Heart left ventricle (tissue), 16 donors: ENCODE measurements around the gene NRTN. TPM values are rescaled to one million over a fixed set of nuclear protein-coding genes. Genes with fewer than 3 reads are reported as not detected.

Experiments used
- ATAC-seq, 4 donors: fragments of 200-7000 bp; cut with Tn5 transposase; one replicate each; pipeline ENCODE4 v1.9.1; 2020 to 2022; ENCODE audit warnings: moderate library complexity in 4 of 4, mild to moderate bottlenecking in 3 of 4, moderate number of reproducible peaks in 1 of 4
- DNase-seq, 5 donors: peaks; one replicate each; pipeline ENCODE4 v3.0.0-alpha.2; 2020
- H3K27ac ChIP-seq, 12 donors: fragments of 200-600 bp; sonication (generic) in 4 of 12; one replicate each; pipeline versions ENCODE4 v1.5.0 to v1.8.0; 2016 to 2022; ENCODE audit warnings: mild to moderate bottlenecking in 2 of 12
- H3K27me3 ChIP-seq, 9 donors: fragments of 200-600 bp; sonication (generic) in 2 of 9; one replicate each; pipeline versions ENCODE4 v1.5.1 to v1.8.0; 2016 to 2022; ENCODE audit warnings: mild to moderate bottlenecking in 3 of 9
- H3K36me3 ChIP-seq, 9 donors: fragments of 200-600 bp; sonication (generic) in 2 of 9; one replicate each; pipeline versions ENCODE4 v1.5.0 to v1.8.0; 2018 to 2022; ENCODE audit warnings: mild to moderate bottlenecking in 2 of 9
- H3K4me1 ChIP-seq, 12 donors: fragments of 200-600 bp; sonication (generic) in 4 of 12; one replicate each; pipeline versions ENCODE4 v1.5.0 to v1.8.0; 2016 to 2022; ENCODE audit warnings: mild to moderate bottlenecking in 3 of 12
- H3K4me3 ChIP-seq, 12 donors: fragments of 200-600 bp; sonication (generic) in 4 of 12; one replicate each; pipeline versions ENCODE4 v1.5.0 to v1.8.0; 2017 to 2022; ENCODE audit warnings: mild to moderate bottlenecking in 9 of 12, moderate library complexity in 4 of 12
- H3K9me3 ChIP-seq, 12 donors: fragments of 200-600 bp; sonication (generic) in 4 of 12; one replicate each; pipeline versions ENCODE4 v1.5.0 to v1.8.0; 2016 to 2022; ENCODE audit warnings: mild to moderate bottlenecking in 1 of 12
- CTCF ChIP-seq, 12 donors: fragments of 200-600 bp; sonication (generic) in 4 of 12; IDR thresholded peaks; one replicate each; pipeline versions ENCODE4 v1.5.0 to v1.8.0; 2018 to 2022; ENCODE audit warnings: antibody characterized with exemption in 12 of 12, mild to moderate bottlenecking in 5 of 12
- POLR2A ChIP-seq, 2 donors: fragments of 450-650 bp; IDR thresholded peaks; one replicate each; pipeline ENCODE4 v1.6.1; 2017; ENCODE audit warnings: antibody characterized with exemption in 2 of 2, mild to moderate bottlenecking in 2 of 2, moderate library complexity in 2 of 2
- WGBS, 4 donors: extraction: QIAGEN DNeasy Blood & Tissue Kit in 2 of 4; methylation state at CpG; one replicate each; pipeline versions ENCODE4 v1.1.5 to v1.1.7; 2013 to 2018; 5-methylcytosine and 5-hydroxymethylcytosine counted together
- intact Hi-C, 10 donors: fragments of 100-400 bp; cut with DNase I; formaldehyde crosslinking; loops; one replicate each; pipeline versions ENCODE4 v1.11.1 to v1.14.2; 2022
- polyA plus RNA-seq, 2 donors: library from polyadenylated mRNA; stranded (reverse); fragments of 200-250 nt; gene quantifications; one replicate each; pipeline ENCODE4 v1.2.3, GENCODE V29; 2013
- total RNA-seq, 9 donors: library from RNA; depleted of rRNA in 2 of 9; stranded (reverse); fragments of >200 nt in 2 of 9; fragmentation: NEBNext Ultra II Directional in 3 of 9; extraction: Animal tissue kit (Norgen Biotek cat#: 25700) in 3 of 9; gene quantifications; one replicate each; pipeline versions ENCODE4 v1.1.0 to v1.2.4, GENCODE V29; 2016 to 2023
- donor health status: ischemic (EF 13 %, LVEDD 7.1; RV severe dilation, severe dysfunction).
- donor health status: healthy with polysubstance abuse.
- donor health status: DM: no; HTN: yes; CAD: no.
- donor health status: DM: no; HTN: no; CAD: no.
- donor health status: ischemic (EF 25% LVEDD 6.9; RV normal size, moderate dysfunction).
- donor health status: ischemic (EF 25% LVEDD 5.7; RV mildly dilated, moderate dysfunction).
- donor health status: healthy.
- donor health status: DM: yes; HTN: yes; CAD: no.
- donor health status: ischemic (EF 35%, LVEDD 5.7; RV mildly dilated, moderate dysfunction).
- donor health status: nonischemic (EF 11% LVEDD 7.7; RV severe dilation, severe dysfunction).
- donor health status: DM: yes; HTN: yes; CAD: no.
- donor health status: PGD.
- donor health status: ischemic (EF 29% LVEDD 5.4; RV normal size, mild dysfunction).
- donor health status: nonischemic (EF 23%, LVEDD 6.1; RV moderate dilation, normal function).

Gene NRTN
- total and polyA plus RNA-seq, 11 donors = 8.0 to 54.2 (median 18.2) TPM

GRCh38 chr19:5806905-5807304 lies 2.0 kb downstream of the NRTN start:
- ATAC-seq = no peak
- Histone ChIP-seq H3K36me3 (no peaks in the 10 kb centered on the region), H3K4me3 (no peak overlapping the region), H3K9me3 (no peaks in the 10 kb centered on the region), H3K27me3 (peaks cover 5 to 36% (median 18%) of the 10 kb centered on the region in 9 donors), H3K27ac (no peak overlapping the region), H3K4me1 (peaks cover 0 to 27% (median 8%) of the 10 kb centered on the region in 12 donors)
- 86 to 95% (median 91%) methylated on average over 5 of the region's 5 CpGs for WGBS, 4 donors
- intact Hi-C loops = loop anchor here in 8 of 10 donors (2.0 to 10.0 kb wide), 8 partner anchors 20 to 218 kb away; partner anchors contain the start of gene RANBP3 (in 1 of the 8)
- DNase-seq = no peak
- no peak for TF ChIP-seq POLR2A (IDR thresholded peaks at IDR 0.05)
- TF ChIP-seq CTCF (IDR thresholded peaks at IDR 0.05) = no peak

DNA sequence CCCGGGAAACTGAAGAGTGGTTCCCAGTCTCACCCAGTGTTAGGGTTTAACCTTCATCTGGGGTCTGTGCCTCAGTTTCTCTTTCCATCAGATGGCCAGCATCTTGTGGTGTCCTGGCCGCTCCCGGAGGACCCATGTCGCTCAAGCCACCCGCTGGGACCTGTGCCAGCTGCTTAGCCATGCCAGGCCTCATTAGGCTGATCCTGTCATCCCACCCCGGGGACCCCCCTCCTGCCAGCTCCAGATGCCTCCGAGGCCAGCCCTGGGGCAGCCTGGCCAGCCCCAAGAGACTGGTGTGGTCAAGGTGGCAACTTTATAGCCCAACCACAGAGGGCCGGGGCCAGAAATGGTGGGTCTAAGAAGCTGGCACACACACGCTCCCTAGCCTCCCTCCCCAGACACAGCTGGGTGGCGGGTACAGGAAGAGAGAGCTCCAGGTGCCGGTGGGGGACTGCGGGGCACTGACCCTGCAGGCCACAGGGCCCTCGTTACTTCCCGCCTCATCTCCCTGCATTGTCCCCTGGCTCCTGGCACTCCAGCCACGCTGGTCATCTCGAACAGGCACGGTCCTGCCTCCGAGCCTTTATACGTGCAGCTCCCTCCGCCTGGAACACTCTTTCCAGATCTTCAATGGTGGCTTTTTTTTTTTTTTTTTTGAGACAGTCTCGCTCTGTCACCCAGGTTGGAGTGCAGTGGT lies 3.4 kb downstream of the NRTN start:
- DNase-seq (no peak), ATAC-seq (no peak)
- WGBS, 4 donors = 77 to 84% (median 81%) methylated on average over 20 to 21 of the region's 21 CpGs

DNA sequence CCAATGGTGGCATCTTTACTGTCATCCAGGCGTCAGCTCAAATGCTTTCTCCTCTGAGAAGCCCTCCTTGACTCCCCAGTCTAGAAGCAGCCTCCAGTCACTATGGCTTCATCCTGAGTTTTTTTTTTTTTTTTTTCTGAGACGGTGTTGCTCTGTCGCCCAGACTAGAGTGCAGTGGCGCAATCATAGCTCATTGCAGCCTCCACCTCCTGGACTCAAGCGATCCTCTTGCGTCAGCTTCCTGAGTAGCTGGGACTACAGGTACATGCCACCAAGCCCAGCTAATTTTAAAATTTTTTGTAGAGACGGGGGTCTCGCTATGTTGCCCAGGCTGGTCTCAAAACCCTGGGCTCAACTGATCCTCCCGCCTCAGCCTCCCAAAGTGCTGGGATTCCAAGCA lies 4.2 kb downstream of the NRTN start:
- H3K4me1 ChIP-seq = peaks cover 0 to 14% (median 0%) of the 10 kb centered on the region in 12 donors
- WGBS, 4 donors = 88 to 92% (median 89%) methylated on average over 9 of the region's 9 CpGs
- H3K9me3 ChIP-seq = no peaks in the 10 kb centered on the region
- H3K36me3 ChIP-seq = no peaks in the 10 kb centered on the region
- ATAC-seq = no peak
- H3K27me3 ChIP-seq = peaks cover 0 to 18% (median 7%) of the 10 kb centered on the region in 9 donors
- no peak overlapping the region for H3K27ac ChIP-seq
- no peak overlapping the region for H3K4me3 ChIP-seq
- intact Hi-C loops = loop anchor here in 7 of 10 donors (5.0 to 10.0 kb wide), 5 partner anchors 83 to 216 kb away; partner anchors contain the start of gene RANBP3 (in 1 of the 7)
- TF ChIP-seq POLR2A (IDR thresholded peaks at IDR 0.05) = no peak
- no peak for DNase-seq

More for the DNA sequence above, 3.4 kb downstream of the NRTN start:
- Histone ChIP-seq H3K4me3 (no peak overlapping the region), H3K9me3 (no peaks in the 10 kb centered on the region), H3K27me3 (peaks cover 0 to 26% (median 15%) of the 10 kb centered on the region in 9 donors), H3K36me3 (no peaks in the 10 kb centered on the region), H3K27ac (no peak overlapping the region), H3K4me1 (peaks cover 0 to 22% (median 6%) of the 10 kb centered on the region in 12 donors)
- intact Hi-C loops = loop anchor here in 7 of 10 donors (5.0 to 10.0 kb wide), 5 partner anchors 84 to 217 kb away; partner anchors contain the start of gene RANBP3 (in 1 of the 7)
- TF ChIP-seq CTCF (IDR thresholded peaks at IDR 0.05) (no peak), POLR2A (IDR thresholded peaks at IDR 0.05) (no peak)

DNA sequence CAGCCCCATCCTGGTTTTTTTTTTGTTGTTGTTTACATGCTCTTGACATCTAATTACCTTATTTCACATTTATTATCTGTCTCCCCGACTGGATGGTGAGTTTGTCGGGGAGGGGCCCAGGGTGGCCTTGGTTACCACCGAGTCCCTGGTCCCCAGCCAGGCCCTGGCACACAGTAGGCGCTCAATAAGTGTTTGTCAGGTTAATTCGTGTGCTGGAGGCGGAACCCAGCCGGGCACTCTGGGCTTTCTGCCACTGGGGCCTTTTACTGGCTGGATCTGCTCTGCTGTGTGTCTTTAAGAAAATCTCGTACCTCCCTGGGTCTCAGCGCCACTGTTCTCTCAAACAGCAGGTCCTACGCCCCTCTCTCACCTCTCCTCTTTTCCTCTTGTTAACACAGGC lies 4.6 kb downstream of the NRTN start:
- intact Hi-C loops = loop anchor here in 7 of 10 donors (5.0 to 10.0 kb wide), 5 partner anchors 83 to 215 kb away; partner anchors contain the start of gene RANBP3 (in 1 of the 7)
- Histone ChIP-seq H3K27ac (no peak overlapping the region), H3K4me1 (peaks cover 0 to 10% (median 0%) of the 10 kb centered on the region in 12 donors), H3K4me3 (no peak overlapping the region), H3K27me3 (peaks cover 0 to 14% (median 3%) of the 10 kb centered on the region in 9 donors), H3K9me3 (no peaks in the 10 kb centered on the region), H3K36me3 (no peaks in the 10 kb centered on the region)
- 79 to 85% (median 82%) methylated on average over 10 of the region's 10 CpGs for WGBS, 4 donors
- ATAC-seq (no peak), DNase-seq (no peak)
- TF ChIP-seq POLR2A (IDR thresholded peaks at IDR 0.05) (no peak), CTCF (IDR thresholded peaks at IDR 0.05) (no peak)
